Stimulated activated naive CD8-positive, alpha-beta T cell treated with anti-CD3 and anti-CD28 coated beads, Interleukin-15, Interleukin-2, amounts not matched to agents 100 ng/mL and 50 ng/mL, for 24 hours (primary cell): ENCODE results near the gene SEMG1.

Experiments
- H3K27ac Mint-ChIP-seq: one replicate; pipeline ENCODE4 v1.8.0; 2021; ENCODE audit warnings: mild to moderate bottlenecking, mixed read lengths
- H3K27me3 Mint-ChIP-seq: one replicate; pipeline ENCODE4 v1.8.0; 2021; ENCODE audit warnings: mixed read lengths
- H3K36me3 Mint-ChIP-seq: one replicate; pipeline ENCODE4 v1.8.0; 2021; ENCODE audit warnings: low read depth, mixed read lengths
- H3K4me1 Mint-ChIP-seq: one replicate; pipeline ENCODE4 v1.8.0; 2021; ENCODE audit warnings: low read depth, mixed read lengths
- H3K4me3 Mint-ChIP-seq: one replicate; pipeline ENCODE4 v1.8.0; 2021; ENCODE audit warnings: mild to moderate bottlenecking, mixed read lengths
- H3K9me3 Mint-ChIP-seq: one replicate; pipeline ENCODE4 v1.8.0; 2021; ENCODE audit warnings: mixed read lengths

SEMG1 gene

DNA sequence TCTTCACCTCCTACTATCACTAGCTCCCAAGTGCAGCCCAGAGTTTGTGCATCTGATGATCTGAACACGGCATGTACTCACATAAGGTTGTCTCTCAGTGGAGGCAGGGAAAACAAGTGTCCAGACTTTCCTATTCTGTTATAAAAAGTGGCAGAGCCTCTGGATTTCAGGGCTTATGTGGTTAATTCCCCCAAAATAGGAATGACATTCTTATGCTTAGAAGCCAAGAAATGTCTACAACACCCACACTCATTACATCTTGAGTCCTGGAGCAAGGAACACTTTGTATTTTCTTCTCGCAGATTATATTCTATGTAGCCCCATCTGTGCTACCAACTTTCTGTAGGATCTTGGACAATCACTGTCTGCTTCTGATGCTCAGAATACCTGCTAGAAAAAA, 13.5 kb upstream of the SEMG1 start:
- H3K9me3 Mint-ChIP-seq = no peaks in the 10 kb centered on the region
- no peaks in the 10 kb centered on the region for H3K36me3 Mint-ChIP-seq
- H3K27ac Mint-ChIP-seq = no peak overlapping the region
- peaks cover 26% of the 10 kb centered on the region for H3K27me3 Mint-ChIP-seq
- no peaks in the 10 kb centered on the region for H3K4me1 Mint-ChIP-seq
- H3K4me3 Mint-ChIP-seq = no peak overlapping the region

DNA sequence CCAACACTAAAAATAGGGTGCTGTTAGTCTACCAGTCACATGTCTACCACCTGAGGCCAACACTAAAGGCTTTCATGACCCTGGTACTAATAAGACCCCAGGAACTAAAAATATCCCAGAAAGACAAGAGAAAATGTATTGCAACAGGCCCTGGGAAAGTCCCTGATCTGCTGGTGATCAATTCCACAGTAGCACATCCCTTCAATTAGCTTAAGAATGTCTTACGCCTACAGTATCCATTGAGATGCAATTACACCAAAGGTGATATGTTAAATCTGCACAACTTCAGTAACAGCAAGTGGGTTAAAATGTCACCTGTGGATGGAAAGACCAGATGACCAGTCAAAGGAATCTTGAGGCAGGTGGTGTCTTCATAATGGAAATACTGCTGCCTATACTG, 3.1 kb downstream of the SEMG1 start:
- Mint-ChIP-seq H3K36me3 (no peaks in the 10 kb centered on the region), H3K9me3 (no peaks in the 10 kb centered on the region), H3K4me1 (no peaks in the 10 kb centered on the region), H3K27me3 (peaks cover 44% of the 10 kb centered on the region), H3K27ac (no peak overlapping the region), H3K4me3 (no peak overlapping the region)

DNA sequence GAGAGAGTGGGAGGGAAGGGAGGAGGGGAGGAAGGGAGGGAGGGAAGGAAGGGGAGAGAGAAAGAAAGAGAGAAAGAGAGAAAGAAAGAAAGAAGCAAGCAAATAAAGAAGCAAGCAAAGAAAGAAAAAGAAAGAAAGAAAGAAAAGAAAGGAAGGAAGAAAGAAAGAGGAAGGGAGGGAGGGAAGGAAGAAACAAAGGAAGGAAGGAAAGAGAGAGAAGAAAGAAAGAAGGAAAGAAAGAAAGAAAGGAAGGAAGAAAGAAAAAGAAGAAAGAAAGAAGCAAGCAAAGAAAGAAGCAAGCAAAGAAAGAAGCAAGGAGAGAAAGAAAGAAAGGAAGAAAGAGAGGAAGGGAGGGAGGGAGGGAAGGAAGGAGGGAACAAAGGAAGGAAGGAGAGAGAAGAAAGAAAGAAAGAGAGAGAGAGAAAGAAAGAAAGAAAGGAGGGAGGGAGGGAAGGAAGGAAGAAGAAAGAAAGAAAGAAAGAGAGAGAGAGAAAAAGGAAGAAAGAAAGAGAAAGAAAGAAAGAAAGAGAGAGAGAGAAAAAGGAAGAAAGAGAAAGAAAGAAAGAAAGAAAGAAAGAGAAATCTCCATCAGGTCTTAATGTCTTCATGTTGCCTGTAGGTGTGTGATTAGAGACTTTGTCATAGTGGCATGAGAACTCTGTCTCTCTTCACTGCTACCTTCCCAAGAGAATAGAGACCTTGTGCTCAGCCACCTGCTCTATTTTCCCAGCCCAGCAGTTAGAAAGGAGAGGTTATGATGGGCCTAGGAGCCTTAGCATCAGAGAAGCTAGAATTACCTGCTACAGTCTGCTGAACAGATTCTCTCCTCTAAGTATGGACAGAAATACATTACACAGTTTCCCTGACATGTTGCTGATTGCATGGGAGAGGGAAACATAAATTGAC, 5.0 kb downstream of the SEMG1 start:
- Mint-ChIP-seq H3K4me3 (no peak overlapping the region), H3K9me3 (no peaks in the 10 kb centered on the region), H3K27me3 (peaks cover 30% of the 10 kb centered on the region), H3K36me3 (no peaks in the 10 kb centered on the region), H3K27ac (no peak overlapping the region), H3K4me1 (no peaks in the 10 kb centered on the region)

DNA sequence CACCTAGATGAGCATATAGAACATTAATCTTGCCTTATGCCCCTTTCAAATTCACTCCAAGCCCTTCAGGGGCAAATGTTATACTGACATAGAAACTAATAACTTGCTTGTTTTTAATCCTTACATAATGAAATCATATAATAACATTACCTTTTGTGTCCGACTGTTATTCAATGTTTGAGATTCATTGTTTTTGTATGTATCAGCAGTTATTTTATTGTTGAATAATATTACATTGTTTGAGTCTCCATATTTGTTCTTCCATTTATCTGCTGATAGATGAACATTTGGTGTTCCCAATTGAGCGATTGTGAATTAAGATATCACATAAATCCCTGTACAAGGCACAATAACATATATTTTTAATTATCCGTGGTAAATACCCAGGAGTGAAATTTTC, 6.0 kb downstream of the SEMG1 start:
- H3K36me3 Mint-ChIP-seq = no peaks in the 10 kb centered on the region
- H3K4me1 Mint-ChIP-seq = no peaks in the 10 kb centered on the region

DNA sequence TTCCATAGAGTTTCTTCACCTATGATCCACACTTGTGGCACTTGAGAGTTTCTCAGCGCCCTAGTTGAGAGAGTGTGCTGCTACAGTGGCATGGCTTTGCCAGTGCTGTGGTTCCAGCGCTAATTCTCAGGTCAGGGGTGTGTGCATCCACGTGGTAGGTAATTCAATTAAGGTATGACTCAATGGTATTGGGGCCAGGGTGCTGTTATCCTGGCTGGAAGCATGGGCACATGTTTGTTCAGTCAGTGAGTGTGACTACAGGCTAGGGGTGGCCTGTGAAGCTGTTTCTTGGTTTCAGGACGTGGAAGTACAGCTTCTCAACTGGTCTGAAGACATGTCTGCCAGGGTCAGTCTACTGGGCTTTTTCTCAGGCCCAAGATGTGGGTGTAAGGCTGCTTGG, 11.3 kb downstream of the SEMG1 start:
- Mint-ChIP-seq H3K36me3 (no peaks in the 10 kb centered on the region), H3K4me1 (no peaks in the 10 kb centered on the region), H3K4me3 (no peak overlapping the region), H3K27me3 (peaks cover 47% of the 10 kb centered on the region), H3K9me3 (no peaks in the 10 kb centered on the region), H3K27ac (no peak overlapping the region)

More for the DNA sequence above, 6.0 kb downstream of the SEMG1 start:
- Mint-ChIP-seq H3K27me3 (peaks cover 33% of the 10 kb centered on the region), H3K9me3 (no peaks in the 10 kb centered on the region), H3K4me3 (no peak overlapping the region), H3K27ac (no peak overlapping the region)

DNA sequence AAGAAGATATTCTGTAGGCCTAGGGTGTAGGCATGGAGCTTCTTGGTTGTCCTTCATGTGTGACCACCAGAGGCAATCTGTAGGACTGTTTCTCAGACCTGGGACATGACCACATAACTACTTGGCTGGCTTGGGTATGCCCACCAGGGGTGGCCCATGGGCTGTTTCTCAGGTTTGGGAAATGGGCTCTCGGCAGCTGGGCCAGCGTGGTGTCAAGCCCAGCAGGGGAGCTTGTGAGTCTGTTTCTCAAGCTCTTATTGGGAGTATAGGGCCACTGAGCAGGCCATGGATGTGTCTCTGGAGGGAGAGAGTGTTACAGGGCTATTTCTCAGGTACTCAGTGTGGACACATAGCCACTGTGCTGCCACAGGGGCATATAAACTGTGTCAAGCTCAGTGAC, 11.8 kb downstream of the SEMG1 start:
- no peak overlapping the region for H3K4me3 Mint-ChIP-seq
- no peaks in the 10 kb centered on the region for H3K9me3 Mint-ChIP-seq
- H3K36me3 Mint-ChIP-seq = no peaks in the 10 kb centered on the region
- H3K4me1 Mint-ChIP-seq = no peaks in the 10 kb centered on the region
- peaks cover 45% of the 10 kb centered on the region for H3K27me3 Mint-ChIP-seq
- no peak overlapping the region for H3K27ac Mint-ChIP-seq

DNA sequence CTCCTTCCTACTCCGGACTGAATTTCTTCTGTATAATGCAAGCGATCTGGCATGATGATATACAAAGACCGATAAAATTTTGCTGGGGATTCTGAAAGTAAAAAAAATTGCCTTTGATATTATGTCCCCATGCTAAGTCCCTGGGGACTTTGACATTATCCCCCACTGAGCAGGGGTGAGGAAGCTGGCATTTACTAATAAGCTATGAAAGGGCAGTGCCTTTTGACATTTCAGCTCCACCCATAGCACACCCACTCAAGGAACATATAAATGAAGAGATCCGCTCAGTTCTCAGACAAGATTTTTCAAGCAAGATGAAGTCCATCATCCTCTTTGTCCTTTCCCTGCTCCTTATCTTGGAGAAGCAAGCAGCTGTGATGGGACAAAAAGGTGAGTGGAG, 14.2 kb downstream of the SEMG1 start, which contains the start of gene SEMG2:
Gene SEMG2 (plus strand): TSS at position 298 of the 400 bp plus-strand sequence. CDS start 17 bp downstream, at position 315.
- Mint-ChIP-seq H3K27me3 (peaks cover 48% of the 10 kb centered on the region), H3K9me3 (no peaks in the 10 kb centered on the region), H3K4me3 (no peak within 1 kb of the TSS), H3K27ac (no peak within 1 kb of the TSS), H3K36me3 (no peaks in the 10 kb centered on the region), H3K4me1 (no peaks in the 10 kb centered on the region)

DNA sequence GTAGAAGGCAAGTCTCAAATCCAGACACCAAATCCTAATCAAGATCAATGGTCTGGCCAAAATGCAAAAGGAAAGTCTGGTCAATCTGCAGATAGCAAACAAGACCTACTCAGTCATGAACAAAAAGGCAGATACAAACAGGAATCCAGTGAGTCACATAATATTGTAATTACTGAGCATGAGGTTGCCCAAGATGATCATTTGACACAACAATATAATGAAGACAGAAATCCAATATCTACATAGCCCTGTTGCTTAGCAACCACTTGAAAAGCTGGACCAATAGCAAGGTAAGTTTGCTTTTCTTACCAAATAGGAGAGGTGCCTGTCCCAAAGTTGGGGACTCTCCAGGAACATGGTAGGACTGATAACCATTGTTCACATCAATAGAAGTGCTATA, 16.3 kb downstream of the SEMG1 start:
- H3K4me3 Mint-ChIP-seq = no peak overlapping the region
- peaks cover 50% of the 10 kb centered on the region for H3K27me3 Mint-ChIP-seq
- H3K4me1 Mint-ChIP-seq = no peaks in the 10 kb centered on the region
- H3K27ac Mint-ChIP-seq = no peak overlapping the region
- no peaks in the 10 kb centered on the region for H3K9me3 Mint-ChIP-seq
- H3K36me3 Mint-ChIP-seq = no peaks in the 10 kb centered on the region

DNA sequence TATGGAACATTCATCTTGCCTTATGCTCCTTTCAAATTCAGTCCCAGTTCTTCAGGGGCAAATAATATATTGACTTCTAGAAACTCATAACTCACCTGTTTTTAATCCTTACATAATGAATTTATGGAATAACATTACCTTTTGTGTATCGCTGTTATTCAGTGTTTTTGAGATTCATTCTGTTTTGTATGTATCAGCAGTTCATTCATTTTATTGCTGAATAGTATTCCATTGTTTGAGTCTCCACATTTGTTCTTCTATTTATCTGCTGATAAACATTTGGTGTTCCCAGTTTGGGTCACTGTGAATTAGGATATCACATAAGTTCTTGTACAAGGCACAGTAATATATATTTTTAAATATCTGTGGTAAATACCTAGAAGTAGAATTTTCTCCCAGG, 19.5 kb downstream of the SEMG1 start:
- Mint-ChIP-seq H3K9me3 (no peaks in the 10 kb centered on the region), H3K36me3 (no peaks in the 10 kb centered on the region), H3K27me3 (peaks cover 55% of the 10 kb centered on the region), H3K4me3 (no peak overlapping the region), H3K4me1 (no peaks in the 10 kb centered on the region), H3K27ac (no peak overlapping the region)

DNA sequence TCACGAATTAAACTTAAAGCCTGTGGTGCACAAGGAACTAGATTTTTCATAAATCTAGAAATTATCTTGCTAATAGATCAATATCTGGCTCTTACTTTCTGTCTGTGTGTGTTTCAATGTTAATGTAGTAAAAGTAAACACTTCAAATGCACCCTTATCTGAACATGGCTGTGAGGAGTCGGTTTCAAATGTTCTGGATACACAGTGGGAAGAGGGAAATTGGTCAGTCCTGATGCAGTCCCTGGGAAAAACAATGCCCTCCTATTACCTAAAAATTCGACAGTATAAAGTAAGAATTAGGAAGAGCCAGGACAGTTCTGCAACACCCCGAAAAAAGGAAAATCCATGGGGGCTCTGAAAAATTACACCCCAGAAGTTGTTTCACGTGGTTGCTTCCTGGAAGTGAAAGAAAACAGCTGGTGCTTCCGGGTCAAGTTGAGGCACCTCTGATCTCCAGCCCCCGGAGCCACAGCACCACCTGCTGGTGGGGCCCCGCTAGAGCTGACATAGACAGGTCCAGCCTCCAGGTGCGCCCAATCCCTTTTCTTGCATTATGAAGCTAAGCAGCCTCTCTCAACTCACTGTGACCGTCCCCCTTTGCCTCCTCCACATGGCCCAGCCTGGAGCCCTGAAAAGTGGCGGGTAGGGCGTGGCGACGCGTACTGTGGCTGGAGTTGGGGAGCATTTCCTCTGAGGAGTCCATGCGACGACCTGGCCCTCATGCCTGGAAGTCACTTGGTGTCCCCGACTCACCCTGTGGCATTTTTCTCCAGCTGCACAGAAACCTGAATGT, 22.6 kb downstream of the SEMG1 start:
- Mint-ChIP-seq H3K9me3 (peaks cover 5% of the 10 kb centered on the region), H3K27ac (no peak overlapping the region), H3K4me1 (no peaks in the 10 kb centered on the region), H3K27me3 (peaks cover 62% of the 10 kb centered on the region), H3K36me3 (no peaks in the 10 kb centered on the region), H3K4me3 (no peak overlapping the region)

DNA sequence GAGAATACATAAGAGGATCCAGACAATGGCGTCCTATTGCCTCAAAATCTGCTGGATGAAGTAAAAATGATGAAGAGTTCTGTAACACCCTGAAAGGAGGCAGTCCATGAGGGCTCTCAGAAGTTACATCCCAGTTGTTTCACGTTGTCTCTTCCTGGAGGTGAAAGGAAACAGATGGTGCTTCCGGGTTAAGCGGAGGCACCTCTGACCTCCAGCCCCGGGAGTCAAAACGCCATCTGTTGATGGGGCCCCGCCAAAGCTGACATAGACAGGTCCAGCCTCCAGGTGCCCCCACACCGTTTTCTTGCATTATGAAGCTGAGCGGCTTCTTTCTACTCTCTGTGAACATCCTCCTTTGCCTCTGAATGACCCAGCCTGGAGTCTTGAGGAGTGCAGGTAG, 23.8 kb downstream of the SEMG1 start:
- Mint-ChIP-seq H3K27ac (no peak overlapping the region), H3K27me3 (peaks cover 58% of the 10 kb centered on the region), H3K4me3 (no peak overlapping the region), H3K36me3 (no peaks in the 10 kb centered on the region), H3K9me3 (peaks cover 9% of the 10 kb centered on the region), H3K4me1 (no peaks in the 10 kb centered on the region)

DNA sequence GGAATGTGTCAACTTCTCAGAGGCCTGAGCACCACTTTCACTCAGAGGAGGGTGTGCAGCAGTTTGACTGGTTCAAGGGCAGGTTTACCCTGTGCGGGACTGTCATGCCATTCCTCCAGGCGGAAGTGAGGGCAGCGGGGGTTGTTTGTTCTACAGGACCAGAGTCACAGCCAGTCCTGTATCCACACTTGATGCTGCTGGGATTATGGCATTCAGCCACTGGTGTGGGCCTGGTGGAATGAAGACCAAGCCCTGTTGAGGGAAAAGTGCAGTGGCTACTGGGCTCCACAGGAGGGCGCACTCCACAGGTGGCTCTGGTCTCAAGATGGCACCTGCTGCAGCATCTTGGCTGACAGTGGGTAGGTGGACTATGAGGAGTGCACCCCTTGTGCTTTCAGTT, 29.2 kb downstream of the SEMG1 start:
- H3K36me3 Mint-ChIP-seq = no peaks in the 10 kb centered on the region
- no peak overlapping the region for H3K27ac Mint-ChIP-seq
- H3K4me3 Mint-ChIP-seq = no peak overlapping the region
- H3K27me3 Mint-ChIP-seq = peaks cover 54% of the 10 kb centered on the region
- peaks cover 13% of the 10 kb centered on the region for H3K9me3 Mint-ChIP-seq
- no peaks in the 10 kb centered on the region for H3K4me1 Mint-ChIP-seq

DNA sequence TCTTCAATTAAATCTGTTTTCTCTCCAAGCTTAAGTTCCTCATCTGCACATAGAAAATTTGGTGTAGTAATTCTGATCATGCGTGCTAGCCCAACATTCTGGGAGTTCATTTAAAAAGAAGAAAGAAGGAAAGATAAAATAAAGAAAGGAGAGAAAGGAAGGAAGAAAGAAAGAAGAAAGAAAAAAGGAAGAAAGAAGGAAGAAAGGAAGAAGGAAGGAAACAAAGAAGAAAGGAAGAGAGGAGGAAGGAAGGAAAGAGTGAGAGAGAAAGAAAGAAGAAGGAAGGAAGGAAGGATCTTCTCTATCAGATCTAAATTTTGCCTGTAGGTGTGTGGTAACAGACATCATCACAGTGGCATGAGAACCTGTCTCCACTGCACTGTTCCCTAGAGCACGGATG, 31.3 kb downstream of the SEMG1 start:
- H3K27ac Mint-ChIP-seq = no peak overlapping the region
- H3K9me3 Mint-ChIP-seq = peaks cover 13% of the 10 kb centered on the region
- H3K27me3 Mint-ChIP-seq = peaks cover 53% of the 10 kb centered on the region
- H3K4me1 Mint-ChIP-seq = no peaks in the 10 kb centered on the region
- H3K36me3 Mint-ChIP-seq = no peaks in the 10 kb centered on the region
- no peak overlapping the region for H3K4me3 Mint-ChIP-seq

DNA sequence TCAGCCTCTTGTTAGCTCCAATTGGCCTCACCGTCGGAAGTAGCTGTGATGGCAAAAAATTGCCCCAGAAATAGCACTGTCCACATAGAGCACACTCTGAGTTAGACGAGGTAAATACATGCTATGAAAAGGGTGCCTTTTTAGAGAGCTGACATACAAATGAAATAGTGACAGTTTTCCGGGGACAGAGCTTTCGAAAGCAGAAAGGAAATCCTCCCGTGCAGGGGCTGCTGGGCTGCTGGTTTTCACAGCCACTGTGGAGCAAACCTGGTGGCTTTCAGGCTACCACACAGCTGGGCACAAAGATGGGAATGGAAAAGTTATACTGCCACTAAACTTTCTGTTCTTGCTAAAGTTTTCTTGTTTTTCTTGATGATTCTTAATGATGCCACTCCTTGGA, 39.3 kb downstream of the SEMG1 start:
- Mint-ChIP-seq H3K9me3 (no peaks in the 10 kb centered on the region), H3K27ac (no peak overlapping the region), H3K4me3 (no peak overlapping the region), H3K27me3 (peaks cover 69% of the 10 kb centered on the region), H3K36me3 (no peaks in the 10 kb centered on the region), H3K4me1 (no peaks in the 10 kb centered on the region)

DNA sequence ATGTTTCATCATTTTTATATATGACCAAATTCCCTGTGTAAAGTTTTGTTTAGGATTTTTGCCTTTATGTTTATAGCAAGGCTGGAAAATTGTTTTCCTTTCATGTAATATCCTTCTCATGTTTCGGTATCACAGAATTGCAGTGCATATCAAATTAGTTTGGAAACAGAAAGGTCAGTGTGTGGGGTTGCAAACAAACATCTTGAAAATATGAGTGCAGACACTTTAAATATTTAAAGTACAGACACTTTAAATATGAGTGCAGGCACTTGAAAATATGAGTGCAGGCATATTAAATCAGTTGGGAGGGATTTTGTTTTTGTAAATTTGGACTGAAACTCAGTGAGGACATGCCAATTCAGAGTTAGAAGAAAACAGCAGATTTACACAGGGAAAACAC, 41.0 kb downstream of the SEMG1 start:
- no peaks in the 10 kb centered on the region for H3K36me3 Mint-ChIP-seq
- H3K9me3 Mint-ChIP-seq = no peaks in the 10 kb centered on the region
- no peak overlapping the region for H3K4me3 Mint-ChIP-seq
- peaks cover 76% of the 10 kb centered on the region for H3K27me3 Mint-ChIP-seq
- H3K27ac Mint-ChIP-seq = no peak overlapping the region
- H3K4me1 Mint-ChIP-seq = no peaks in the 10 kb centered on the region
